NCI-H2196 (cell line): Measurements from ENCODE around the gene USP15.

Experiments
- DNase-seq: peaks from one replicate; lab custom pipeline; 2025; ENCODE audit not compliant: unreplicated experiment; lab: John Stamatoyannopoulos, UW

The USP15 gene

DNA sequence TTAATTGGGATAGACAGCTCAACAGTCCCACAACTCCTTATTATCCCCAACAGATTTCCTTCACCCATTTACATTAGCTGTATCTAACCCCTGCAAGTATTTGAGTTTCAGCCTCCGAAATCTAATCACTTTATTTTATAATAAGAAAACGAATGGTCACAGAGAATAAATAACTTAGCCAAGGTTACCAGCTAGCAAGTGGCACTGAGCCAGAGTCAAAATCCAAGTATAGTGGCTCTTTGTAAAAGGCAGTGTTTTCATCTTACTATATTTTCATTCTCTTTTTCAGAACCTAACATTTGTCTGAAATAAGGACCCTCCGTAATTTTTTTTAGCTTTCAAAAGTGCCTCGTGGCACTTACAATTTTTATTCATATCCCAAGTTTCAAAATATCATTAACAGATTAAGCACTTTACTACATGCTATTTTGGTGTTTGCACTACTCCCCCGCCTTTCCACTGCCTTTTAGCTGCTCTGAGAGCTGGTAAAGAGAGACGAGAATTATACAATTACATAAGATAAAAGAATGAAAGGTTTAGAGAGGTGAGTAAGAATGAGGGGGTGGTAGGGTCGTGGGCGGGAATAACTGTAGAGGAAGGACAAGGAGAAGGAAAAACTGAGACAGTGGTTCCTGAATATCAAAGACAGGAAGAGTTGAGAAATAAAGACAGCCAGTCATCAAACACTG is 3.7 kb upstream of the USP15 start:
- no peak for DNase-seq

DNA sequence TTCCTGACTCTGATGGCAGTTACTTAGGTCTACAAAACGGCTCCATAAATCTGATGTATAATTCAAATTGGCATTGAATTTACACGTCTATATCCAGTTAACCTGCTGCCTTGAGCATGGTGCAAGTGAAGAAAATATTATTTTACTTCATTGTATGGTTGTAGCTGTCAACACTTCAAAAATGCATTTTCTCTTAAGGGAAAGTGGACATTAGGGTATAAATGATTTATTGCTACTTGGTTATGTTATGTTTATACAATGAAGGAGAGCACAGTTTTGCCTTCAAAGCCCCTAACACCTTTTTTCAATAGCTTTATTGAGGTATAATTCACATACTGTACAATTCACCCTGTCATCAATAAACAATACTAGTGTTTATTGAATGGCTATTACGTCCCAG is 2.0 kb upstream of the USP15 start:
- DNase-seq = no peak

DNA sequence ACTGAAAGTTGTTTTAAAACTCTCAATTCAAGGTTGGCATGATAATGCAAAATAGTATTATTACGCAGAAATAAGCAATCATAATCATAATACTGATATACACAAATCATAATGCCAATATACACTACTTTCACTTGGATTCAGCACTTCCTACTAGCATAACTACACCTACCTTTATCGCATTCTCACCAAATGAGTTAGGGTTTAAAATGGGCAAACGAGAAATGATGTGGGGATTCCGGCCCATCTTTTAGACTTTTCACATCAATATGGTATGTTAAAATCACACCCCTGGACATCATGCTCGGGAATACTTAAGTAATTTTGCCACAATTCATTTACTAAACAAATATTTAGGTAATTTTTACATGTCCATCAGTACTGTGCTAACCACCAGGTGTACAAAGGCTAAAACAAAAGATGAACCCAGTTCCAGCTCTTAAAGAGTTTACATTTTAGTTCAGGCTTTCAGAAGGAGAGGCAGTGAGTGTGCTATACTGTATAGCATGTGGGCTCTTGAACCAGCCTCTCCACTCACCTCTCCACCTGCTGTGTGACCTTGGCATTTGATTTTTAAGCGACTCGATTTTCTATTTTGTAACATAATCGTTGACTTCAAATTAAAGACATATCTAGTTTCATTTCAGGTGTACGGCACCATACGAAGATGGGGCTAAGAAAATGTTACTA is 1.1 kb upstream of the USP15 start:
- no peak for DNase-seq

- no peak for DNase-seq
Observed at GRCh38 chr12:62259631-62259992, 592 bp upstream of the USP15 start.

DNA sequence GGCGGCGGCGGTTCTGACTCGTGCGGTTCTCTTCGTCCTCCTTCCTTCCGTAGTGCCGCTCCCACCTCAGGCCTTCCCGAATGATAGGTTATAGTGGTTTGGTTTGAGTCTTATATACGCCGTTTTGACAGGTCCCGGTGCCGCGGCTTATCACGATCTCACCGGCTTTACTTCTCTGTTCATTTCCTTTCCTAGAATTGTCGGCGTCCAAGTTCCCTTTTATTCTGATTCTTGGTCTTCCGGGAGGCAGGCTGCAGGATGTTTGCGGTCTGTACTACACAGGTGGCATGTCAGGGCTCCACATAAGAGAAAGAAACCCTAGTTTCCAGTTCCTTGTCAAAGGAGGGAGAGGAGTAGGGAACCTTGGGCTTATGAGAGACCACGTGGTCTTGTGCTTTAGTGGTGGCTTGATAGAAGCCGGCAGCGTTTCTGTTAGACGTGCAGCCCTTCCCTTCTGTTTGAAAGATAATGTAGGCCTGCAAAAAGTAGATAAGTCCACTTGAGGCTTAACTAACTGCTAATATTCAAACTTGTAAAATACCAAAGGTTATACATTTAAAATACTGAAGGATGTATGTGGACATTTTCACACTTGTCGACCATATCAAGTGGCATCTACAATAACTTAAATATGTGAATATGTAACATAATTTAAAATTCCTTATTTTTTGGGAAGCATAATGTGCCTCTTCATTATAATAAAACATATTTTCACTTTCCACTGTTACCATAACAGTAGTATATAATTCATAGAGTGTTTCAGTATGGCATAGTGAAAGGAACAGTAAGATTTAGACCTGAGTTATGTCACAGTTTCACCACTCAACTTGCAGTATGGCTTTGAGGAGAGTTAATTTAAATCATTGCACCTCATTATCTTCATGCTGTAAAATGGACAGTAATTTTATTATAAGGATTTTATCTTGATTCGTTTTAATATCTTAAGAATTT is 804 bp downstream of the USP15 start:
- no peak for DNase-seq

DNA sequence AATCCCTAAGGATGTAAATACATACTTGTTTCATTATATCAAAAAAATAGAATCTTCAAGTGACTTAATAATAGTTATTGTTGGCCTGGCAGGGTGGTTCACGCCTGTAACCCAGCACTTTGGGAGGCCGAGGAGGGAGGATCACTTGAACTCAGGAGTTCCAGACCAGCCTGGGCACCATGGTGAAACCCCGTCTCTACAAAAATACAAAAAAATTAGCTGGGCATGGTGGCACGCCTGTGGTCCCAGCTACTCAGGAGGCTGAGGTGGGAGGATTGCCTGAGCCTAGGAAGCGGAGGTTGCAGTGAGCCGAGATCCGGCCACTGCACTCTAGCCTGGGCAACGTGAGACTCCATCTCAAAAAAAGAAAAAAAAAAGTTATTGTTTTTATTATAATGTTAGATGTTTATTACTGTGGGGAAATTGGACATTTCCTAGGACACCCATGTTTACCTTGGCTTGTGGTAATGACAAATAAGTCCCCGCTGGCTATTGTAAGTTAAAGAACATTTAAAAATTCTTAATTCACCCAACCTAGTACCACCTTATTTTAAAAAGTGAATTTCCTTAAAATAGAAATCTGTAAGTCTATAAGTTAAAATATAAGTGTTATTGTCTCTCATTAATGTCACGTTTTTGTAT is 1.8 kb downstream of the USP15 start:
- DNase-seq = no peak

DNA sequence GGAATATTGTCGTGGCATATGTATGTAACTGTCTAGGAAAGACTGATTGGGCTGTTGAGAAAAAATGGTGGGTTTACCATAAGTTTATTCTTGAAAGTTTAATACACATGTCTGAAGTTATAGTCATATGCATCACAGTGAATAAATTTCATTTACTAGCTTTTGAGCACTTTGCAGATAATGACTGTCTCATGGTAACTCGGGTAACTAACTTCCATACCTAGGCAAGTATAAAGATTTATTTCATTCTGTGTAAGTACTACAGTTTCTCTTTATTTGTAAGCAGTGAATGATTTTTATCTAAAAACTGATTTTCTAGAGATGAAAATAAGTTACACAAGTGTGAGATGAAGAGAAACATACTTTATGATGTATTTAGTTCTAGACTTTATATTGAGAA is 3.0 kb downstream of the USP15 start:
- DNase-seq = no peak

GRCh38 chr12:62263966-62264365 is 3.8 kb downstream of the USP15 start:
- no peak for DNase-seq

DNA sequence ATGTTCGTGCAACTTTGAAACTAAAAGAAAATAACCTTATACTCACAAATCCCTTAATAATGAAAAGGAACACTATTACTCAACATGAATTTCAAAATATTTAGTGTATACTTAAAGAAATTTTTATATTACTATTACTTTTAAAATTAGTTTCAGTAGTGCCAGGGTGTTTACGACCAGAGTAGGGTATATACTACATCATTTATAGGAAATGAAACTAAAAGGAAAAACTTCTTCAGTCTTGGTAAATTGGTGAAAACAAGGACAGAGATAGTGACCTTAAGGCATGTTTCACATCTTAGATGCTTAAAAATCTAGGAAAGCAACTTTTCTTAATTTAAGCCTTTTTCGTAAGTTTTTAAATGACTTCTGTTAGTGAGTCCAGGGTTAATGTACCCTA is 4.5 kb downstream of the USP15 start:
- DNase-seq = no peak

- no peak for DNase-seq
Observed at GRCh38 chr12:62265511-62265910, 5.3 kb downstream of the USP15 start.

GRCh38 chr12:62267026-62267425 is 6.8 kb downstream of the USP15 start:
- no peak for DNase-seq

GRCh38 chr12:62267480-62267879 is 7.3 kb downstream of the USP15 start:
- DNase-seq = no peak

DNA sequence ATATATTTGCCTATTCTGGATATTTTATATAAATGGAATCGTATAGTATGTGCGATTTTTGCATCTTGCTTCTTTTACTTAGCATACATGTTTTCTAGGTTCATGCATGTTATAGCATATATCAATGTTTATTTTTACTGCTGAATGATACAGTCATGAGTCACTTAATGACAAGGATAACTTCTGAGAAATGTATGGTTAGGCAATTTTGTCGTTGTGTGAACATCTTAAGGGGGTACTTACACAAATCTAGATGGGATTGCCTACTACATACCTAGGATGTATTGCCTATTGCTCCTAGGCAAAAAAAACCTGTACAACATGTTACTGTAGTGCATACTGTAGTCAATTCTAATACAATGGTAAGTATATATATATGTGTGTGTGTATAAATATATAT is 8.8 kb downstream of the USP15 start:
- DNase-seq = no peak

DNA sequence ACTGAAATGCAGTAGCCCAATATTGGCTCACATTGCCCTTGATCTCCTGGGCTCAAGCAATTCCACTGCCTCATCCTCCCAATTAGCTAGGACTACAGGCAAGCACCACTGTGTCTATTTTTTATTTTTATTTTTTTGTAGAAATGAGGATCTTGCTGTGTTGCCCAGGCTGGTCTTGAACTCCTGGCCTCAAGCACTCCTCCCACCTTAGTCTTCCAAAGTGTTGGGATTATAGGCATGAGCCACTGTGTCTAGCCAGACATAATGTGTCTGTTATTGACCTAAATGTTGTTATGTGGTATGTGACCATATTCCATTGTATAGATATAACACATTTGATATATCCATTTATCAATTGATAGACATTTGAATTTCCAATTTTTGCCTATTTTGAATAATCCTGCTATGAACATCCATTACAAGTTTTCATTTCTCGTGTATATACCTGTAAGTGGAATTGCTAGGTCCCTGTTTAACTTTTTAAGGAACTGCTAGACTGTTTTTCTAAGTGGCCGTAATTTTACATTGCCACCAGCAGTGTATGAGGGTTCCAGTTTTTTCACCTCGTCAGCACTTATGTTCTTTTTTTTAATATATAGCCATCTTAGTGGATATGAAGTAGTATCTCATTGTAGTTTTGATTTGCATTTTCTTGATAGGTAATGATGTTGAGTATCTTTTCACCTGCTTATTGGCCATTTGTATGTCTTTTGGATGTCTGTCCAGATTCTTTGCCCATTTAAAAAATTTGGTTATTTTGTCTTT is 9.4 kb downstream of the USP15 start:
- no peak for DNase-seq

DNA sequence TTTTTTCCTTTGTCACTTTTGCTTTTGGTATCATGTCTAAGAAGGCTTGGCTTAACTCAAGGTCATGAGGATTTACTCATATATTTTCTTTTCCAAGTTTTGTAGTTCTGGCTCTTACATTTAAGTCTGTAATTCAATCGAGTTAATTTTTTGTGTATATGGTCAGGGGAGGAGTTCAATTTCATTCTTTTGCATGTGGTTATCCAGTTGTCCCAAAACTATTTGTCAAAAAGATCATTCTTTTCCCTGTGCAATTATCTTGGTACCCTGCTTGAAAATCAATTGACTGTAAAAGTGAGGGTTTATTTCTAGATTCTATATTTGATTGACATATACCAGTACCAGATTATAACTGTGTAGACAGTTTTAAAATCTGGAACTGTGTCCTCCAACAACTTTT is 10.2 kb downstream of the USP15 start:
- DNase-seq = no peak

DNA sequence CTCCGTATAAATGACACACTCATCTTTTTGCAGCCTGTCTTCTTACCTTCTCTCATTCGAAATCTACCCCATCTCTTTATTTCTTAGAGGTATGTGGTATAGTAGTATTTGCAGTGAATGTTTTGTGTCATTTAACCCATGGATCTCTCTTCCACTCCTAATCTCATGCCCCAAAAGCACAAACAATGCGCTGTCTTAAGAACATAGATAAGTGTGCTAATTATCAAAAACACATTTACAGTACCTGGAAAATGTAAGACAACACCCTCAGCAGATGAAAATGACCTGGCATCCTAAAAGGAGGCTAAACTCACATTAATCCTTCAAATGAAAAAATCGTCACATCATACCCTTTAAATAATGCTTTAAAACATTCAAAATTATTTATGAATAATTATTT is 10.7 kb downstream of the USP15 start:
- DNase-seq = no peak

DNA sequence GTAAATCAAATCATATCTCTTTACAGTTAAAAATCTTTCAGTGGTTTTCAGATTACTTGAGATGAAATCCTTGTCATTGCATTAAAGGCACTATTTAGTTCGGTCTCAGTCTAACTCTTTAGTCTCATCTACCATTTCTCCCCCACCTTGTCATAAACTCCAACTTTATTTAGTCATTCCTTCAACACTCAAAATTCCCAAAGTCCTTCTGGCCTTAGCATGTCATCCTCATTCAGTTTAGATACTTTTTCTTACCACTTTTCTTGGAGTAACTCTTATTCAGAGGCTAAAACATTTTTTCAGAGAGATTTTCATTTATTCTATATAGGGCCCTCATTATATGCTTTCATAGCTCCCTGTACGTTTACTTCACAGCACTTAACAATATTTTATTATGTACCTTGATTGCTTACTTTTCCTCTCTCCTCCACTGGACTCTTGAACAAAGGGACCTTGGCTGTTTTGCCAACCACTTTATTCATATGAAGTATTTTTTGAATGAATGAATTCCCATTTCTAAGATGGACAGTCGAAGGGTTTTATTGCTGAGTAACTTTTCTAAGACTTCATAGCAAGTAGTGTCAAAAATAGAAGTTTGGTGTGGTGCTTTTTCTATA is 12.8 kb downstream of the USP15 start:
- DNase-seq = no peak

DNA sequence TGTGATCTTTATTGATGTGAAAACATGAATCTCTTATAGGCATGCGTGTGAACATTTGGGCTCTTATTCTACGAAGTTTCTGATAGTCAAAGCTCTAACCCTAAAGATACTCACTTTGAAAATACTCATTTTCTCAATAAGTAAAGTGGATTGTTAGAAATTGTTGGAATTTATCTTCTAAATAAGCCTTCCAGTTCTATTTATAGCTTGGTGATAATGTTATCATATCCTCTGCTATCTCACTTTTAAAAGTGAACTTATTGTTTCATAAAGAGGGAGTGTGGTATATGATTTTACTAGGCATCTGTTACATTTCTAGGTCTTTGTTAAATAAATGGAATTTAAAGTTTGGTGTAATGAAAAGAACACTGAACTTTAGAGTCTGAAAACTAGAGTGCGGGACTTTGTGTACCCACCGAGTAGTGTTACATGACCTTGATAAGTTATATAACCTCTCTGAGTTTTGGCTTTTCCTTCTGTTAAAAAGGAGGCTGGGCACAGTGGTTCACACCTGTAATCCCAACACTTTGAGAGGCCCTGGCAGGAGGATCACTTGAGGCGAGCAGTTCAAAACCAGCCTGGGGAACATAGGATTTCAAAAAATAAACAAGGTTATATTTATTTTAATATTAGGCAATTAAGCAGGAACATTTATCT is 13.6 kb downstream of the USP15 start:
- no peak for DNase-seq

DNA sequence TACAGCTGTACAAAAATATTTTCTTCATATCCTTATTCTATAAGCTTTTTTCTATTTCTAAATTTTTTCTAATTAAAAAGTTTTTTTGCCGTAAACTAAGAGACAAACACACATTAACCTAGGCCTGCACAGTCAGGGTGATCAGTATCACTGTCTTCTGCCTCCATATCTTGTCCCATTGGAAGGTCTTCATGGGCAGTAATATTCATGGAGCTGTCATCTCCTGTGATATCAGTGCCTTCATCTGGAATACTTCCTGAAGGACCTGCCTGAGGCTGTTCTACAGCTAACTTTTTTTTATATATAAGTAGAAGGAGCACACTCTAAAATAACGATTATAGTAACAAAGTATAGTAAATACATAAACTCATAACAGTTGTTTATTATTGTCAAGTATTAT is 17.8 kb downstream of the USP15 start:
- DNase-seq = no peak

- DNase-seq = no peak
Observed at GRCh38 chr12:62279058-62279457, 18.9 kb downstream of the USP15 start.
